ENCODE results near the gene CAMK2D. TPM values are rescaled to one million over a fixed set of nuclear protein-coding genes. Genes with fewer than 3 reads are reported as not detected.

The CAMK2D gene
- total RNA-seq, 1 experiment from 2014 or later = 9.0 TPM

- no peaks in the 10 kb centered on the region for H3K9me3 Mint-ChIP-seq
- Histone ChIP-seq H3K4ac (ENCODE audit: low read depth, low read length) (no peak overlapping the region), H3K9ac (ENCODE audit: extremely low read depth, insufficient read length, low read length) (no peak overlapping the region), H3K18ac (ENCODE audit: insufficient read length, low read depth, low read length) (no peak overlapping the region), H3K14ac (ENCODE audit: insufficient read depth, low read length) (no peak overlapping the region), H2BK12ac (ENCODE audit: insufficient read length, low read depth, low read length) (no peak overlapping the region), H3K79me2 (ENCODE audit: insufficient read depth, low read length) (no peaks in the 10 kb centered on the region), H2BK20ac (ENCODE audit: low read depth, low read length, poor library complexity, severe bottlenecking) (no peak overlapping the region), H2BK5ac (ENCODE audit: insufficient read length, low read length) (no peak overlapping the region), H2BK120ac (ENCODE audit: low read depth, low read length, poor library complexity, severe bottlenecking) (no peak overlapping the region), H2AFZ (ENCODE audit: low read length) (no peak overlapping the region), H3K27ac (ENCODE audit: insufficient read length, low read depth, low read length) (no peak overlapping the region), H4K8ac (replicated peaks; ENCODE audit: insufficient read length, low read depth, low read length) (no peak overlapping the region), H3K56ac (ENCODE audit: insufficient read length, low read depth, low read length) (no peak overlapping the region), H3K4me2 (ENCODE audit: insufficient read depth, insufficient read length, low read length) (no peak overlapping the region), H3K79me1 (ENCODE audit: insufficient read depth, low read depth, low read length, poor library complexity, severe bottlenecking) (no peaks in the 10 kb centered on the region), H3T11ph (ENCODE audit: low read length) (no peak overlapping the region), H4K5ac (ENCODE audit: insufficient read length, low read depth, low read length) (no peak overlapping the region), H4K91ac (ENCODE audit: insufficient read length, low read depth, low read length) (no peak overlapping the region), H3K23me2 (ENCODE audit: insufficient read length, low read depth, low read length, poor library complexity, severe bottlenecking) (no peaks in the 10 kb centered on the region), H4K20me1 (ENCODE audit: control insufficient read depth, insufficient read depth, insufficient read length) (no peaks in the 10 kb centered on the region), H3K9me3 (ENCODE audit: control insufficient read depth, low read depth, low read length) (no peaks in the 10 kb centered on the region), H3K27me3 (ENCODE audit: insufficient read depth, low read length) (no peaks in the 10 kb centered on the region), H2AK5ac (ENCODE audit: insufficient read length, low read length) (no peak overlapping the region), H3K4me1 (ENCODE audit: insufficient read depth, low read length) (no peaks in the 10 kb centered on the region), H2BK15ac (ENCODE audit: low read depth, low read length) (no peak overlapping the region), H3K23ac (ENCODE audit: insufficient read length, low read depth, low read length) (no peak overlapping the region)
- no peaks in the 10 kb centered on the region for H3K27me3 Mint-ChIP-seq (ENCODE audit: low read depth)
- no peak overlapping the region for H3K4me3 Mint-ChIP-seq
- H3K27ac Mint-ChIP-seq = no peak overlapping the region
- TF ChIP-seq CTCF (conservative IDR thresholded peaks at IDR 0.05) = no peak
- no CpG with 5 or more reads among the region's 2 CpGs for WGBS (ENCODE audit: extremely low coverage, insufficient read length, low lambda C conversion rate)
- H3K4me1 Mint-ChIP-seq = no peaks in the 10 kb centered on the region
- no peak for DNase-seq
- H3K36me3 Mint-ChIP-seq (ENCODE audit: insufficient read depth in 1 of 3, low read depth in 3 of 3) = no peaks in the 10 kb centered on the region
These were observed 24.2 kb upstream of the CAMK2D start for GRCh38 chr4:113785781-113786180.
